Measurements from ENCODE around the gene LRRC8C.
A peak's percentile ranks its signal among the peaks of the same experiment; 100 is the strongest.

The LRRC8C gene

GRCh38 chr1:89616844-89617627 is 15.9 kb upstream of the LRRC8C start:
- Histone ChIP-seq H2BK12ac (ENCODE audit: low read length in 2 of 2) (no peak overlapping the region), H3K23ac (ENCODE audit: low read length in 2 of 2) (no peak overlapping the region), H2AFZ (ENCODE audit: low read depth, low read length) (no peak overlapping the region), H3K4me2 (ENCODE audit: low read length, poor library complexity, severe bottlenecking) (no peak overlapping the region), H2BK5ac (ENCODE audit: low read depth, low read length, poor library complexity, severe bottlenecking) (no peak overlapping the region), H3K4me1 (ENCODE audit: control insufficient read depth, insufficient read depth, low read depth, low read length) (no peaks in the 10 kb centered on the region), H2BK120ac (ENCODE audit: low read depth, low read length) (no peak overlapping the region), H3K79me1 (replicated peaks; ENCODE audit: low read length, poor library complexity, severe bottlenecking) (no peaks in the 10 kb centered on the region), H4K91ac (ENCODE audit: low read length) (no peak overlapping the region), H3K27me3 (ENCODE audit: control insufficient read depth in 1 of 2, insufficient read depth in 1 of 2, low read length in 2 of 2) (no peaks in the 10 kb centered on the region), H2BK15ac (ENCODE audit: low read depth, poor library complexity, severe bottlenecking) (no peak overlapping the region), H3K9me3 (ENCODE audit: control insufficient read depth, low read length) (no peaks in the 10 kb centered on the region), H3K4ac (ENCODE audit: low read depth in 1 of 2, low read length in 2 of 2) (no peak overlapping the region), H3K14ac (ENCODE audit: low read length in 2 of 2) (no peak overlapping the region), H3K18ac (ENCODE audit: low read depth in 1 of 2, low read length in 2 of 2) (no peak overlapping the region), H3K27ac (ENCODE audit: low read length, poor library complexity, severe bottlenecking) (no peak overlapping the region), H3K36me3 (ENCODE audit: control insufficient read depth in 1 of 2, insufficient read depth in 2 of 2, low read depth in 1 of 2, low read length in 2 of 2) (no peaks in the 10 kb centered on the region), H3K9ac (ENCODE audit: low read length) (no peak overlapping the region), H3K4me3 (ENCODE audit: insufficient read depth in 1 of 2, low read depth in 1 of 2, low read length in 2 of 2) (no peak overlapping the region), H4K8ac (ENCODE audit: low read length) (no peak overlapping the region), H2AK5ac (ENCODE audit: low read length, severe bottlenecking) (no peak overlapping the region)
- no peak for DNase-seq
- 84% methylated on average over 2 of the region's 2 CpGs for WGBS

GRCh38 chr1:89620664-89621063 is 12.3 kb upstream of the LRRC8C start:
- no peak overlapping the region for H3K4me3 ChIP-seq (ENCODE audit: insufficient read depth in 1 of 2, low read depth in 1 of 2, low read length in 2 of 2)
- H4K91ac ChIP-seq (ENCODE audit: low read length) = no peak overlapping the region
- no peak overlapping the region for H2BK5ac ChIP-seq (ENCODE audit: low read depth, low read length, poor library complexity, severe bottlenecking)
- no peak overlapping the region for H3K9ac ChIP-seq (ENCODE audit: low read length)
- no peak overlapping the region for H3K4me2 ChIP-seq (ENCODE audit: low read length, poor library complexity, severe bottlenecking)
- no peaks in the 10 kb centered on the region for H3K27me3 ChIP-seq (ENCODE audit: control insufficient read depth in 1 of 2, insufficient read depth in 1 of 2, low read length in 2 of 2)
- H3K36me3 ChIP-seq (ENCODE audit: control insufficient read depth in 1 of 2, insufficient read depth in 2 of 2, low read depth in 1 of 2, low read length in 2 of 2) = no peaks in the 10 kb centered on the region
- H3K14ac ChIP-seq (ENCODE audit: low read length in 2 of 2) = no peak overlapping the region
- H3K23ac ChIP-seq (ENCODE audit: low read length in 2 of 2) = no peak overlapping the region
- H2AFZ ChIP-seq (ENCODE audit: low read depth, low read length) = no peak overlapping the region
- H4K8ac ChIP-seq (ENCODE audit: low read length) = no peak overlapping the region
- H3K9me3 ChIP-seq (ENCODE audit: control insufficient read depth, low read length) = no peaks in the 10 kb centered on the region
- 100% methylated on average over 2 of the region's 3 CpGs for WGBS
- H2BK120ac ChIP-seq (ENCODE audit: low read depth, low read length) = no peak overlapping the region
- no peak overlapping the region for H3K27ac ChIP-seq (ENCODE audit: low read length, poor library complexity, severe bottlenecking)
- no peak overlapping the region for H2BK15ac ChIP-seq (ENCODE audit: low read depth, poor library complexity, severe bottlenecking)
- DNase-seq = no peak
- H3K4me1 ChIP-seq (ENCODE audit: control insufficient read depth, insufficient read depth, low read depth, low read length) = no peaks in the 10 kb centered on the region
- no peak overlapping the region for H2BK12ac ChIP-seq (ENCODE audit: low read length in 2 of 2)
- no peak overlapping the region for H3K18ac ChIP-seq (ENCODE audit: low read depth in 1 of 2, low read length in 2 of 2)
- H2AK5ac ChIP-seq (ENCODE audit: low read length, severe bottlenecking) = no peak overlapping the region
- H3K79me1 ChIP-seq (replicated peaks; ENCODE audit: low read length, poor library complexity, severe bottlenecking) = no peaks in the 10 kb centered on the region
- no peak overlapping the region for H3K4ac ChIP-seq (ENCODE audit: low read depth in 1 of 2, low read length in 2 of 2)

- Histone ChIP-seq H2AK5ac (ENCODE audit: low read length, severe bottlenecking) (no peak overlapping the region), H3K14ac (ENCODE audit: low read length in 2 of 2) (no peak overlapping the region), H3K9ac (ENCODE audit: low read length) (no peak overlapping the region), H2BK5ac (ENCODE audit: low read depth, low read length, poor library complexity, severe bottlenecking) (no peak overlapping the region), H3K27me3 (ENCODE audit: control insufficient read depth in 1 of 2, insufficient read depth in 1 of 2, low read length in 2 of 2) (no peaks in the 10 kb centered on the region), H3K27ac (ENCODE audit: low read length, poor library complexity, severe bottlenecking) (no peak overlapping the region), H3K9me3 (ENCODE audit: control insufficient read depth, low read length) (no peaks in the 10 kb centered on the region), H3K79me1 (replicated peaks; ENCODE audit: low read length, poor library complexity, severe bottlenecking) (no peaks in the 10 kb centered on the region), H2BK120ac (ENCODE audit: low read depth, low read length) (no peak overlapping the region), H4K91ac (ENCODE audit: low read length) (no peak overlapping the region), H3K4ac (ENCODE audit: low read depth in 1 of 2, low read length in 2 of 2) (no peak overlapping the region), H3K18ac (ENCODE audit: low read depth in 1 of 2, low read length in 2 of 2) (no peak overlapping the region), H3K36me3 (ENCODE audit: control insufficient read depth in 1 of 2, insufficient read depth in 2 of 2, low read depth in 1 of 2, low read length in 2 of 2) (no peaks in the 10 kb centered on the region), H3K23ac (ENCODE audit: low read length in 2 of 2) (no peak overlapping the region), H2AFZ (ENCODE audit: low read depth, low read length) (no peak overlapping the region), H3K4me2 (ENCODE audit: low read length, poor library complexity, severe bottlenecking) (no peak overlapping the region), H2BK12ac (ENCODE audit: low read length in 2 of 2) (no peak overlapping the region), H3K4me3 (ENCODE audit: insufficient read depth in 1 of 2, low read depth in 1 of 2, low read length in 2 of 2) (no peak overlapping the region), H2BK15ac (ENCODE audit: low read depth, poor library complexity, severe bottlenecking) (no peak overlapping the region), H3K4me1 (ENCODE audit: control insufficient read depth, insufficient read depth, low read depth, low read length) (no peaks in the 10 kb centered on the region), H4K8ac (ENCODE audit: low read length) (no peak overlapping the region)
- peak; percentile 36 for DNase-seq
- 80% methylated on average over 1 of the region's 3 CpGs for WGBS
Measured at GRCh38 chr1:89622895-89623294, 10.0 kb upstream of the LRRC8C start.

- Histone ChIP-seq H3K23ac (ENCODE audit: low read length in 2 of 2) (no peak overlapping the region), H3K4me2 (ENCODE audit: low read length, poor library complexity, severe bottlenecking) (no peak overlapping the region), H3K36me3 (ENCODE audit: control insufficient read depth in 1 of 2, insufficient read depth in 2 of 2, low read depth in 1 of 2, low read length in 2 of 2) (no peaks in the 10 kb centered on the region), H3K18ac (ENCODE audit: low read depth in 1 of 2, low read length in 2 of 2) (no peak overlapping the region), H3K9ac (ENCODE audit: low read length) (no peak overlapping the region), H3K9me3 (ENCODE audit: control insufficient read depth, low read length) (no peaks in the 10 kb centered on the region), H4K8ac (ENCODE audit: low read length) (no peak overlapping the region), H3K4me1 (ENCODE audit: control insufficient read depth, insufficient read depth, low read depth, low read length) (no peaks in the 10 kb centered on the region), H2BK12ac (ENCODE audit: low read length in 2 of 2) (no peak overlapping the region), H3K27ac (ENCODE audit: low read length, poor library complexity, severe bottlenecking) (no peak overlapping the region), H3K79me1 (replicated peaks; ENCODE audit: low read length, poor library complexity, severe bottlenecking) (no peaks in the 10 kb centered on the region), H2BK120ac (ENCODE audit: low read depth, low read length) (no peak overlapping the region), H4K91ac (ENCODE audit: low read length) (no peak overlapping the region), H2BK15ac (ENCODE audit: low read depth, poor library complexity, severe bottlenecking) (no peak overlapping the region), H3K4me3 (ENCODE audit: insufficient read depth in 1 of 2, low read depth in 1 of 2, low read length in 2 of 2) (no peak overlapping the region), H3K4ac (ENCODE audit: low read depth in 1 of 2, low read length in 2 of 2) (no peak overlapping the region), H2BK5ac (ENCODE audit: low read depth, low read length, poor library complexity, severe bottlenecking) (no peak overlapping the region), H3K27me3 (ENCODE audit: control insufficient read depth in 1 of 2, insufficient read depth in 1 of 2, low read length in 2 of 2) (no peaks in the 10 kb centered on the region), H2AFZ (ENCODE audit: low read depth, low read length) (no peak overlapping the region), H2AK5ac (ENCODE audit: low read length, severe bottlenecking) (no peak overlapping the region), H3K14ac (ENCODE audit: low read length in 2 of 2) (no peak overlapping the region)
- 89% methylated on average over 1 of the region's 1 CpG for WGBS
- DNase-seq = no peak
Measured at GRCh38 chr1:89624314-89624713, 8.6 kb upstream of the LRRC8C start.
